Progenitor cell of endocrine pancreas (in vitro differentiated cells): ENCODE data around the gene TMCC2. TPM values are rescaled to one million over a fixed set of nuclear protein-coding genes. Genes with fewer than 3 reads are reported as not detected.

Experiments
- DNase-seq: peaks from one replicate; pipeline ENCODE4 v3.0.0; 2021; ENCODE audit warnings: low spot score; ENCODE audit not compliant: unreplicated experiment
- H3K27ac Mint-ChIP-seq: 2 replicates; pipeline ENCODE4 v1.8.0; 2021; ENCODE audit warnings: mild to moderate bottlenecking, moderate library complexity, mixed read lengths
- H3K27me3 Mint-ChIP-seq: 2 replicates; pipeline ENCODE4 v1.8.0; 2021; ENCODE audit warnings: mixed read lengths
- H3K36me3 Mint-ChIP-seq: 2 replicates; pipeline ENCODE4 v1.8.0; 2022; ENCODE audit warnings: mixed read lengths; ENCODE audit not compliant: insufficient read depth
- H3K4me1 Mint-ChIP-seq: 2 replicates; pipeline ENCODE4 v1.8.0; 2021; ENCODE audit warnings: low read depth, mixed read lengths
- H3K4me3 Mint-ChIP-seq: 2 replicates; pipeline ENCODE4 v1.8.0; 2021; ENCODE audit warnings: low read depth, mild to moderate bottlenecking, moderate library complexity, mixed read lengths
- H3K9me3 Mint-ChIP-seq: 2 replicates; pipeline ENCODE4 v1.8.0; 2021; ENCODE audit warnings: low read depth, mixed read lengths
- CTCF ChIP-seq: fragments of 200-600 bp; sonication (generic); IDR thresholded peaks from one replicate; pipeline ENCODE4 v1.5.0; 2021; ENCODE audit warnings: antibody characterized with exemption, mild to moderate bottlenecking; ENCODE audit not compliant: unreplicated experiment
- total RNA-seq: library from RNA; stranded (reverse); gene quantifications from 2 replicates; pipeline ENCODE4 v1.2.1, GENCODE V29; 2021

Gene TMCC2
- total RNA-seq, 1 donor from 2014 or later = 4.6 TPM

- TF ChIP-seq CTCF = no peak
- H3K36me3 Mint-ChIP-seq = no peaks in the 10 kb centered on the region
- H3K27me3 Mint-ChIP-seq = peaks cover 11% of the 10 kb centered on the region
- H3K9me3 Mint-ChIP-seq = no peaks in the 10 kb centered on the region
- peaks cover 2% of the 10 kb centered on the region for H3K4me1 Mint-ChIP-seq
- no peak overlapping the region for H3K4me3 Mint-ChIP-seq
- no peak for DNase-seq
- H3K27ac Mint-ChIP-seq = no peak overlapping the region
Observed at GRCh38 chr1:205283270-205284147, 55.8 kb downstream of the TMCC2 start.

- TF ChIP-seq CTCF = no peak
- peaks cover 10% of the 10 kb centered on the region for H3K27me3 Mint-ChIP-seq
- H3K4me1 Mint-ChIP-seq = peaks cover 2% of the 10 kb centered on the region
- H3K4me3 Mint-ChIP-seq = no peak overlapping the region
- H3K27ac Mint-ChIP-seq = no peak overlapping the region
- no peaks in the 10 kb centered on the region for H3K9me3 Mint-ChIP-seq
- DNase-seq = no peak
- H3K36me3 Mint-ChIP-seq = no peaks in the 10 kb centered on the region
Observed at GRCh38 chr1:205284420-205285144, 56.8 kb downstream of the TMCC2 start.

- H3K4me3 Mint-ChIP-seq = no peak overlapping the region
- no peaks in the 10 kb centered on the region for H3K9me3 Mint-ChIP-seq
- H3K36me3 Mint-ChIP-seq = no peaks in the 10 kb centered on the region
- no peak for DNase-seq
- no peak for TF ChIP-seq CTCF
- H3K4me1 Mint-ChIP-seq = peaks cover 2% of the 10 kb centered on the region
- H3K27ac Mint-ChIP-seq = peak overlapping the region; percentile 29
- peaks cover 10% of the 10 kb centered on the region for H3K27me3 Mint-ChIP-seq
Observed at GRCh38 chr1:205285381-205286101, 57.8 kb downstream of the TMCC2 start.

- Mint-ChIP-seq H3K36me3 (no peaks in the 10 kb centered on the region), H3K4me1 (peaks cover 2% of the 10 kb centered on the region), H3K27me3 (peaks cover 10% of the 10 kb centered on the region), H3K4me3 (no peak overlapping the region), H3K9me3 (no peaks in the 10 kb centered on the region), H3K27ac (no peak overlapping the region)
- no peak for DNase-seq
- TF ChIP-seq CTCF = no peak
Observed at GRCh38 chr1:205286335-205286950, 58.7 kb downstream of the TMCC2 start.

- Mint-ChIP-seq H3K9me3 (no peaks in the 10 kb centered on the region), H3K27me3 (peaks cover 10% of the 10 kb centered on the region), H3K27ac (no peak overlapping the region), H3K4me3 (no peak overlapping the region), H3K4me1 (peaks cover 2% of the 10 kb centered on the region), H3K36me3 (no peaks in the 10 kb centered on the region)
- no peak for TF ChIP-seq CTCF
- no peak for DNase-seq
Observed at GRCh38 chr1:205287076-205287475, 59.3 kb downstream of the TMCC2 start.
